AG09319 (cell line): Measurements from ENCODE around the gene PRMT3.

ENCODE experiments used
- DNase-seq: peaks from one replicate; pipeline ENCODE4 v3.0.0-alpha.2; 2010; ENCODE audit warnings: low read depth; ENCODE audit errors: extremely low read depth
- TF ChIP-seq, protein P1 (sequence below): IDR thresholded peaks from 2 replicates; pipeline ENCODE4 v1.5.1; 2011; ENCODE audit warnings: low read depth, mild to moderate bottlenecking, inconsistent platforms, low read length, moderate library complexity

The PRMT3 gene

GRCh38 chr11:20518323-20518834, 130.9 kb downstream of the PRMT3 start:
- DNase-seq = no peak
- TF ChIP-seq, protein P1, sequence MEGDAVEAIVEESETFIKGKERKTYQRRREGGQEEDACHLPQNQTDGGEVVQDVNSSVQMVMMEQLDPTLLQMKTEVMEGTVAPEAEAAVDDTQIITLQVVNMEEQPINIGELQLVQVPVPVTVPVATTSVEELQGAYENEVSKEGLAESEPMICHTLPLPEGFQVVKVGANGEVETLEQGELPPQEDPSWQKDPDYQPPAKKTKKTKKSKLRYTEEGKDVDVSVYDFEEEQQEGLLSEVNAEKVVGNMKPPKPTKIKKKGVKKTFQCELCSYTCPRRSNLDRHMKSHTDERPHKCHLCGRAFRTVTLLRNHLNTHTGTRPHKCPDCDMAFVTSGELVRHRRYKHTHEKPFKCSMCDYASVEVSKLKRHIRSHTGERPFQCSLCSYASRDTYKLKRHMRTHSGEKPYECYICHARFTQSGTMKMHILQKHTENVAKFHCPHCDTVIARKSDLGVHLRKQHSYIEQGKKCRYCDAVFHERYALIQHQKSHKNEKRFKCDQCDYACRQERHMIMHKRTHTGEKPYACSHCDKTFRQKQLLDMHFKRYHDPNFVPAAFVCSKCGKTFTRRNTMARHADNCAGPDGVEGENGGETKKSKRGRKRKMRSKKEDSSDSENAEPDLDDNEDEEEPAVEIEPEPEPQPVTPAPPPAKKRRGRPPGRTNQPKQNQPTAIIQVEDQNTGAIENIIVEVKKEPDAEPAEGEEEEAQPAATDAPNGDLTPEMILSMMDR = no peak

GRCh38 chr11:20522536-20522935, 135.0 kb downstream of the PRMT3 start:
- DNase-seq = no peak
- TF ChIP-seq, protein P1 = no peak

- TF ChIP-seq, protein P1 = no peak
- no peak for DNase-seq
Observed at GRCh38 chr11:20529757-20530156, 142.2 kb downstream of the PRMT3 start.

DNA sequence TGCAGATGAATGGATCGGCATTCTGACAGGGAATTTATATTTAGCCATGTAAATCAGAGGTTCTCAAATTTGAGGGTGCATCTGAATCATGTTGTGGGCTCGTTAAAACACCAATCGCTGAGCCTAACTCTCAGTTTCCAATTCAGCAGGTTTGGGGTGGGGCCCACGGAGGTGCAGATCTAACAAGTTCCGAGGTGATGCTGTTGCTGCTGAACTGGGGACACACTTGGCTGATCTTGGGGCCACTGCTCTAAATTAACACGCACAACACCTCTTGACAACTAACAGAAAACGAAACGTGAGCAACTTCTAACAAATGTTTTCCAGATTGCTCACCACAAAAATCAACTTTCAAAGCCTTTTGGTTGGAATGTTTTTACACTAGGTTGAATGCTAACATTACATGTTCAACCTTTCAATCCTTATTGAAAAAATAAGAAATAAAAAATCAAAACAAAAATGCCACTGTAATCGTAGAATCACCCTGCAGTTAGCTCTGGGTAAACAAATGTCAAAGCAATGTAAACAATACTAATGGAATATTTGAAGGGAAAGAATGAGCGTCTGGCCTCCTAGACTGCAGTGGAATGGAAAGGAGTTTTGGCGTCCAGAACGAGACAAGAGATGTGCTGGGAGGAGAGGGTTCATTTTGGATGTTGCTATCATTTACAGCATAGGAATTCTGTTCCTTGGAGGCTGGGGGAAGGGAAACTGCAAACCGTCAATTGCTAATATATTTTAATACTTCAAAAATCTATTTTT, 143.6 kb downstream of the PRMT3 start:
- no peak for DNase-seq
- TF ChIP-seq, protein P1 = no peak

DNA sequence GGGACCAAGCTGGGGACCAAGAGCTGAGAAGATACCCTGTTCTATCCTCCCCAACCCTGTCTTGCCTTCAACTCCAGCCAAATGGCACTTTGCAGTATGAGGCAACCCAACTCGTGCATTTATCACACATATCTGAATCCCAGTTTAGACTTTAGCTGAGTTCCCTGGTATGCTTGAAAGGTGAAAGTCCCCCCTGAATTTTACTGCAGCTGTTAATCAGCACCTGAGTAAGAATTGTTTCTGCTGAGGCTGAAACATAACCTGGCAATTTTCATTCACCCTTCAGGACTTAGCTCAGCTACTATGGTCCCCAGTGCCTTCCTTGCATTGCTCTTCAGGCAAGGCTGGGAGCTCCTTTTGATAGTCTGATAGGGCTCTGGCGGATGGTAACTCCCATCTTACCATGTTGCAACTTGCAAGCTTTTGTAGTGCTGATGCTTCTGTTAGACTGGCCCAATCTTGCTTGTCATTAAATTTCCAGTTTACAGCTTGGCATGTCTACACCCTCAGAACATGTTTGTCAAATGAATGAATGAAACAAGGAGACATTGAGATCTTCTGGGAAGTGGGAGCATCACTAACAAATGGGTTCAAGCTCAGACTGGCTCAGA, 147.9 kb downstream of the PRMT3 start:
- DNase-seq = no peak
- TF ChIP-seq, protein P1 = no peak

DNA sequence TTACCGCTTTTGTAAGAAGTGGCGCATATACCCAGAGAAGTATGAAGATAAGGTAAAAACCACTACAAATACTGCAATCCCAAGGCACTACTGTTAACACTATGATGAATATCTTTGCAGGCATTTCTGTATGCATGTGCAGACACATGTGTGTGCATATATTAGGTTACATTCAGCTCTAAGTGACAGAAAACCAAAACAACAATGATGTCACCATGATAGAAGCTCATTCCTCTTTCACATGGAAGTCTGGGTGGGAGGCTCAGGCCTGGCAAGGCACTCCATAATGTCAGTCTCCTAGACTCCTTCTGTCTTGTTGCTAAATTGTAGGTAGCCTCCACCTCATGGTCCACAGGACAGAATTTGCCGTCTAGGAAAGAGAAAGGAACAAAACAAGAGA, 148.8 kb downstream of the PRMT3 start:
- TF ChIP-seq, protein P1 = no peak
- DNase-seq = no peak

DNA sequence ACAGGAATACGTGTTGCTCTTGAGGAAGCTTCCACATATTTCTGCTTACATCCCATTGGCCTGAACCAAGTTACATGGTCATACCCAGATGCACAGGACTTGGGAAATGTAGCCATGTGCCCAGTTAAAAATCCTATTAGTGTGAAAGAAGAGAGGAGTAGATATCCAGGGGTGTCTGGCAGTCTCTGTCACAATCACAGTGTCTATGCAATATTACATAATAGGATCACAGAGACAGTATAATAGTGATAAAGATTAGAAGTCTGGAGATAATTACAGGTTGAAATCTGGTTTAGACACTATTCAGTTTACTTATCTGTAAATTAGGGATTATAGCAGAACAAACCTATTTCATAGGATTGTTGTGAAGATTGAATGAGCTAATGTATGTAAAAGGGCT, 149.3 kb downstream of the PRMT3 start:
- DNase-seq = no peak
- TF ChIP-seq, protein P1 = no peak
